ENCODE data around the gene ZFP36L2.

Gene ZFP36L2

DNA sequence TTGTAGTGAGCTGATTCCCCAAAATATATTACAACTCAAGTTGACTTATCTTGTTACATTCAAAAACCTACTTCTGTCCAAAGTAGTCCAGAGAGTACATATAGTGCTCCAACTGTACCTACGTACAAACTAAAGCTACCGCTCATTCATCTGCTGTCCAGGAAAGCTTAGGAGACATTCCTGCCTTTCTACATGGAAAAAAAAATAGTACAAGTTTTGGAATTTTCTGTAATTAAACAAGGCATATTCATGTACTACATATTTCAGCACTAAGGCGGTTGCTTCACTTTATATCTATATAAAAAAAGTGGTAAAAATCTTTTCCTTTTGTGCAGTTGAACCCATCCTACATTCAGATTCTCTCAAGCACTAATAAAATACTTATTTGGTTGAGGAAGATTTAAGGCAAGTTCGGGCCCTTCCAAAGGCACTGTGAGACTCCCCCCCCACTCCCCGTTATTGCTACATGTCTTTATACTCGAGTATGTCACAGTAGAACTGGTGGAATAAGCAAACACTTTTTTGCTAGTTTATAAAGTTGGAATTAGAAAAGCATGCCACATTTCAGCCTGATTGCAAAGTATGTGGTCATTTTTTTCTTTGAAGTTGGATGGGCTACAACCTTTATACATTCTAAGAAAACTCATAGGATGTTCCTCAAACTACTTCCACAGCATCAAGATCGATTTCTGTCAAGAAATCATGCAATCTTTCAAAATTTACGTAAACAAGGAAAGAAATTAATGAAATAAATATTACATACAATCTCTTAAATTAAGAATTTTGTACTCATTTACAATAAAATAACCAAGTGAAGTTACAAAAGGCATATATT, 3.7 kb downstream of the ZFP36L2 start:
- DNase-seq, result peak; percentile 28

GRCh38 chr2:43221763-43222474, 4.5 kb downstream of the ZFP36L2 start:
- DNase-seq, result peak; percentile 97

DNA sequence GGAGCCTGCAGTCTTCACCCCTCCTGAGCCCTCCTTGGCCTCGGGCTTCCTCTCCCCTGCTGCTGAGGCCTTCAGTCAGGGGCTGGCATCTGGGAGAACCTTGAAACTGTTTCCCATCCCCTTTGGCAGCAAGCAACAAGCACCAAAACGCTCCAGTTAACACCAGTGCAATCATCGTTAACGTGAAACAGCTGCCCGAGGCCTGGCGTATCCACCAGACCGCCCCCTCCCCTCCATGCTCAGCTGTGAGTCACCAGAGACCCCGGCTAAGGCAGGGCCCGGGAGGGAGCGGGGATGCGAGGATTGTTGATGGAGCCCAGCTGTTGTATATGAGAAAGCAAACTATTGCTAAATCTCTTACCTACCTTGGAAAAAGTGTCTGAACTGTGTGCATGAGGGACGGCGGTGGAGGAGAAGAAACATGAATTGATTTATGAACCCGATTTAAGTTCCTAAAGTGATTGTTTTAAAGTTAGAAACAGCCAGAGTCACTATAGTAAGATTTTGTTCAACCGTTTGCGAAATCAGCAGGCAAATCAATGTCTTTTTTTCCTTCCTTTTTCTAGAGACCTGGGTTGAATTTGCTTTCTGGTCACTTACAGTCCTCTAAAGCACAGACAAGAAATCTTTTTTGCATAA, 5.2 kb downstream of the ZFP36L2 start:
- peak; percentile 98 for DNase-seq

DNA sequence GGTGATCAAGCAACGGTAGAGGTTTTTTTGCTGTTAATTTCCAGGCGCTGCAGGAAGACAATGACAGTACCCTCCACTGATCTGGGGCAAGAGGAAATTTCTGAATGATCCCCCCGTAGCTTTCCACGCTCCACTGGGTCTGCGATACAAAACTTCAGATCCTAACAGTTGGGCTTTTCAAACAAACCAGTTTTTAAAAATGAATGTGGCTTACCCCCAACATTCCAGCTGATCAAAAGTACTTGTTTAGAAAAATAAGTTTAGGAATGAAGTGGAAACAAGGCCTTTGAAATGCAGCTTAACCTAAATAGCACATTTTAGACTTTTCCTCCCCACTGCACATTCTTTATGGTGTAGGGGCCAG, 5.7 kb downstream of the ZFP36L2 start:
- no peak for DNase-seq

DNA sequence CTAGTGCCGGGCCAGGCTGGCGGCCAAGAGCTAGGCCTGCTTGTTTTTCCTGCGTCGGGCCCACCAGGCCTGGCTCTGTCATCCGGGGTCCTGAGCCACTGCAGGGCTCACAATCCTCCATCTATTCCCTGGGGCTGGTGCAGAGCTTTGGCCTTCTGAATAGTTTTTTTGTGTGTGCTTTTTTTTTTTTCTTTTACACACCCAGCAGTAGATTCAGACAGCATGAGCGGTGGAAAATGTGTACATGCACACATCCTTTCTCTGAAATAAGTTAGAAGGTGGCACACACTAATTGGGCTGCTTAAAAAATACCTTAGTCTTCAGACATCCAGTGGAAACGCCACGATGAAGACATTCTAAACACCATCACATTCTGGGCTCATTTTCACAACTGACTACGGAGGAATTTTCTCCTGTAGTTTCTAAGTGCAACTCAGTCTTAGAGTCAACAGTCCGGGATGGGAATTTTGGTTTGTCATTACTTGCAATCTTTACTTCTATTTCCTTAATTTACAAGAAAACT, 6.1 kb downstream of the ZFP36L2 start:
- peak; percentile 36 for DNase-seq

DNA sequence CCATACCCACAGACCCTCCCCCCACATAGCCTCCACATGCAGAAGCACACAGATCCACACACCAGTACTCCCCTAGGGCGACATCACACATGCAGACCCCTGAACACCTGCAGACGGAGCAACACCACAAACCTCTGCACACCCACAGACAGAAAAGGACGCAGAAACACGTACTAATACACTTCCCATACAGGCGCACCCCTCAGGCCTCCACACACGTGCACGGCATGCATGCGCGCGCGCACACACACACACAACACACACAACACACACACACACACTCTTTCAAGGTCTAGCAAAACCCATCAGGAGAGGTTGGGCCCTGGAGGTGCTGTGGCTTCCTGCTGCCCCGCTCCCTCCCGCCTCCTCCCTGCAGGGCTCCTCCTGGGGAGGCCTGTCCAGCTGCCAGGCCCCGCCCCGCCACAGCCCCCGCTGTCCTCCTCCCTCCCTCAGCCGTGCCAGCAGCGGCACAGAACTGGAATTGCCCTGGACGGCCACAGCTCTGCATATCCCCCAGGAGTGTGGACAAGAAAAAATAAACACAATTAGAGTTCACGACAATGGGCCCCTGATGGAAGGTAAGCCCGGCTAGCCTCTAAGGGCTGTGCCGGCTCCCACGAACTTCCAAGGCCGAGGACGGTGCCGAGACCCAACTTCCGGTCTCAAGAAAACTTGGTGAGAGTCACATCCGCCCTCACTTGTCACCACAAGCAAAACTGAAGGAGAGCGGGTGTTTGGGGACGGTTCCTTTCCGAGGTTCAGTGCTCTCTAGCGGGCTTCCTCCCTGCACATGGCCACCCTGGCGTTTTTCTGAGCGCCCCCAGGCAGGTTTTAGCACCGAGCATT, 6.8 kb downstream of the ZFP36L2 start:
- peak; percentile 75 for DNase-seq

DNA sequence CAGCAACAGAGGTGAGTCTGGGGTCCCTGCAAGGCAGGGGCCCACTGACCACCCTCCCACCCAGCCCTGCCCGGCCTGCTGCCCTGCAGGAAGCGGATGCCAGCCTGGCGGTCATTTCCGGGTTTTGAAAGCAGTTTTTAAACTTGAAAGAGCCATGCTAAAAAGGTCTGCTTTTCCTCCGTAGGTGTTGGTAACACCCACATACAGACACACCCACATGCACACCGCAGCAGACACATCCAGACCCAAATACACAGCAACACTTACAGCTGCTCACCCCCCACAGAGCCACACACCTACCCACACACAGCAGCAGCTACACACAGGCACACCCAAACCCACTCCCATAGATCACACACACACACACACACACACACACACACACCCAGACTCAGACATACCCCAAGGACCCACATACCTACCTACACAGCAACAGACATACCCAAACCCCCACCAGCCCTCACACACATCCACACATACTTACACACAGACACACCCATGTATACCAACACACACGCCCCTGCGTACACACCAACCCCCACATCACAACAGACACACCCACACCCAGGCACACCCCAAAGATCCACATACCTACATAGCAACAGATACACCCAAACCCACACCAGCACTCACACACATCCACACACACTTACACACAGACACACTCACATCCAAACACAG, 7.6 kb downstream of the ZFP36L2 start:
- DNase-seq, result no peak

GRCh38 chr2:43218155-43218701, 8.2 kb downstream of the ZFP36L2 start:
- DNase-seq, result peak; percentile 40

DNA sequence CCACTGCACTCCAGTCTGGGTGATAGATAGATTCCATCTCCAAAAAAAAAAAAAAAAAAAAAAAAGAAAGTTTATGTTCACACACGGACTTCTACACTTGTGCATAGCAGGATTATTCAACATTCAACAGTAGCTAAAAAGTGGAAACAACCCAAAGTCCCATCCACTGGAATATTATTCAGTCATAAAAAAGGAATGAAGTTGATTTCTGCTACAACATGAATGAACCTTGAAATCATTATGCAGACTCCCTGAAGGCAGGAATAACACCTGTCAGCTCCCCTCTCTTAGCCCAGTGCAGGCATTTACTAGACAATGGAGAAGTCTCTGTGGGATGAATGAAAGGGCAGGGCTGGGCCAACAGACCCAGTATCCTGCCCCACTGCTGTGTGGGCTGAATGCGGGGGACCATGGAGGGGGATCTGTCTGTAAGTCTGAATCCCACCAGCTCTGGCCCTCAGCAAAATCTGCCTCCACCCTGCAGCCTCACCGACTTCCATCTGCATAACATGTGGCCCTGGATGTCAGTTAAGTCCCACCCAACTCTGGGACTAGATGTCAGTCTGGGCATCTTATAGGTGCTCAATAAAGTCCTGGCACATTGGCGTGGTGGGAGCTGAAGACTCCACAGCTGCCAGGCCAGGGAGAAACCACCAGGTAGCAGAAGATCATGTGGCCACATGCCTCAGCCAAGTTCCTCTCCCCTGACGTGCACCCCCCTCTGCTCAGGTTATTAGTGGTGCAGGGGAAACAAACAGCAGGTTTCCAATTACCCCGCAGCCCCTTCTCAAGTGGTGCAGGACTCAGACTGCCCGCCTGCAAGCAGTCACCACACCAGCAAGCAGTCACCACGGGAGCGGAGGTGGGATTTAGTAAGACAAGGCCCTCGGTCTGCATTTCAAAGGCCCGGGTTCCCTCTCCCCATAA, 8.9 kb downstream of the ZFP36L2 start:
- no peak for DNase-seq

- DNase-seq, result no peak
These were observed 9.8 kb downstream of the ZFP36L2 start for GRCh38 chr2:43216629-43217028.

- DNase-seq, result no peak
These were observed 10.6 kb downstream of the ZFP36L2 start for GRCh38 chr2:43215673-43216255.

DNA sequence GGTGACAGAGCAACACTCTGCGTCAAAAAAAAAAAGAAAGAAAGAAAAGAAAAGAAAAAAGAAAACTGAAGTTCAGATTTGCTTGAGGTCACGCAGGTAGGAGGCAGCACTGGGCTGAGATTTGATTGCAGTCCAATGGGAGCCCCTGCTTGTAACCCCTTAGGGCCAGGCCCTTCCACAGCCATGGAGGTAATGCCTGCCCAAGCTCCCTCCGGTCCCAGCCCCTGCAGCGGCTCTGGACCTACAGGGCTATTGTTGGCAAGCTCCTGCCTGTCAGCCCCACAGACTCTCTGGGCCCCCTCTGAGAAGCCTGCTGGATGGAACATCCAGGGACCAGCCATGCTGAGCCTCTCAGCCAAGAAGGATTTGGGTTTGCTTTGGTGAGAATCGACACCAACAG, 12.2 kb downstream of the ZFP36L2 start:
- DNase-seq, result no peak

GRCh38 chr2:43212931-43213330, 13.5 kb downstream of the ZFP36L2 start:
- DNase-seq, result no peak

GRCh38 chr2:43212216-43212835, 14.1 kb downstream of the ZFP36L2 start:
- DNase-seq, result no peak

DNA sequence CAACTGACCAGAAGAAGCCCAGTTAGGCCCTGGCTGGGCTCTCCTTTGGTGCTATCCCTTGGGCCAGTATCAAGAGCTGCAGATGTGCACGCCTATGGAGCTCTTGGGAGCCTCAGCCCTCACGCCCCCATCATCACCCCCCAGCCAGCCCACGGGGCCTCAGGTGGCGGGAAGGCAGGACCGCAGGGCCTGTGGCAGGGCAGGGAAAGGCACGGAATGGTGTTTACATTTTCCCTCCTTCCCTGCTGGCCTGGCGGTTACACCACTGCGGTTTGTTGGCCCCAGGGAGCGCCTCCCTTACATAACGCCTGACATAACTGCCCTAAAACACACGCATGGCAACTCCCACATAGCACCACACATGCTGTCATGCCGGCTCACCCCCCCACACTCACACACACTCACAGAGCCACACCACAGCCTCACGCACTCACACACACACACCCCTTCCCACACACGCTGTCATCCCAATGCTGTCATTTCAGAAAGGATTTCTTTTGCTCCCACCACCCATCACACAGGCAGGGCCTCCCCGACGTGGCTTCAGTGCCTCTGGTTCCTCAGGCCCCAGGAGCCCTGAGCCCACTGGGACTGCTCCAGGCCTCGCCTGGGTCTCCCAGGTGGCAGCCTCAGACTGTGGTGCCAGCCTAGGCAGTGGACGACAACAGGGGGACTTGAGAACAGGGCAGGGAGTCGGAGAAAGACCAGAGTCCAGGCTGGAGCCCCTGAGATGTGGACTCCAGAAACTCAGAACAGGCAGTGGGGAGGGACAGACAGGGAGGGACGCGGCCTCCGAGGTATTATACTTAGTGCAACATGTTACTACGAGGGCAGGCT, 15.7 kb downstream of the ZFP36L2 start:
- peak; percentile 89 for DNase-seq

- no peak for DNase-seq
These were observed 16.3 kb downstream of the ZFP36L2 start for GRCh38 chr2:43210125-43210466.

DNA sequence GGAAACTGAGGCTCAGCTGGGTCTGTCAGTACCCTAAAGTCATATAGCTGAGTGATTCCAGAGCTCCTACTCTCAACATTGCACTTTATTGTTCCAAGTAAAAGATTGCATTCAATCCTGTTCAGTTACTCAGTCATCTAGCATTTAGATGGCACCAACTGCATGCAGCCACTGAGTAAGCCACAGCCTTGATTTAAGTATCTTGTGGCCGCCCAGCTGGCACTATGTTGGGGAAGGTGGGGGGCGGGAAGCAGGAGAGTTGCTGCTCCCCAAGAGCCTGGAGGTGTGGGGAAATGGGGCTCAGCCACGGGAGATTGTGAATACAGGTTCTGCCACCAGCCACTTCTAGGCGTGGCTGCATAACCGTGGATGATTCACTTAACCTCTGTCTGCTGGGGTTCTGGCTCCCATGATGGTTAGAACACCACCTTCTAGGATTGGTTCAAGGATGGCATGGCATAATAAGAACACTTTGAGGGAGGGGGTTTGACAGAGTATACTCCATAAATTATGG, 17.1 kb downstream of the ZFP36L2 start:
- DNase-seq, result no peak

DNA sequence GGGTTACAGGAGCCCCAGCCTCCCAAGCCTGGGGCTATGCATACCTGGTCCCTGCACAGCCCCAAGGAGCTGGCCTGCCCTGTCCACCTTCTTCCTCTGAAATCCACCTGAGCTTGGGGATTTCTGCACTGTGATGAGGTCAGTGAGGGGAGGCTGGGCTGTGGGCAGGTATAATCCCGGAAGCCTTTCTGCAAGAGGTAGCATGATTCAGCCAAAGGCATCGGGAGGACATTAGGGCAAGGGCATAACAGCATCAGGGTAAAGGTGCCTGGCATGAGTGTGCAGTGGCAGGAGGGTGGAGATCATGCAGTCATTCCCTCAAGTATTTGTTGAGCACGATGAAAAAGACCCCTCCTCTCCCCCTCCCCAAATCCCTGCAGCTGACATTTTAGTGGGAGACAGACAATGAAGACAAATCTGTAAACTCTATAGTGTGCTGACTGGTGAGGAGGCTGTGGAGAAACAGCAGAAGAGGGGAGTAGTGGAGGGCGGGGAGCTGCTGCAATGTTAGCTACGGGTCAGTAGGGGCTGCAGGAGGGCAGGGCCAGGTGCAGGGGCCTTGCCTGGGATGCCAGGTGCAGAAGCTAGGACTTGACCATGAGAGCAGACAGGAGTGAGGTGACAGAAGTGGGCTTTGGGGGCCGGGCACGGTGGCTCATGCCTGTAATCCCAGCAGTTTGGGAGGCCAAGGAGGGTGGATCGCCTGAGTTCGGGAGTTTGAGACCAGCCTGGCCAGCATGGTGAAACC, 18.7 kb downstream of the ZFP36L2 start:
- no peak for DNase-seq

Measured in fibroblast of upper back skin (primary cell).